HG03378 (cell line): ENCODE measurements around the gene PHEX.
A peak's percentile ranks its signal among the peaks of the same experiment; 100 is the strongest.
"Not testable (repeated sequence)": the region's sequence is repeated elsewhere in the genome, so short reads cannot be mapped to it uniquely, and the experiment has no call there.

Experiments
- ATAC-seq: cut with Tn5 transposase; IDR thresholded peaks from one replicate; pipeline ENCODE4 v1.9.1; 2021; ENCODE audit warnings: mild to moderate bottlenecking, moderate library complexity; ENCODE audit not compliant: unreplicated experiment

The PHEX gene

DNA sequence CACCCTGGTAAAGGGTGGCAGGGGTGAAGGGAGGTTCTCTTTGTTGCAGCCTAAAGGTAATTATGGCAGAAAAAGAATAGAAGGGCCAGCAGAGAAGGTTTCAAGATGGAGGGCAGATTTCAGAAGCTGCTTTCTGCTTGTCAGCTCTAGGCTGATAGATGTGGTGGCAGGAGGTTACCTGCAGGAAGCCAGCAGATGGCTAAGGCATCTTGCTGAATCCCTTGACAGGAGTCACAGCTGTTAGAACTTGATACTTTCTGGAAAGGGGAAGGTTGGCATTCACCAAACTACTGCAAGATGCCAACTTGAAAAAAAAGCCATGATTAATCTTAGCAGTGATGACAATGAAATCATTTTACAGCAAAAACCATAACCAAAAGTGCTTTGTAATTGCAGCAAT, 171.1 kb downstream of the PHEX start:
- ATAC-seq = no peak

GRCh38 chrX:22206781-22207180, 174.7 kb downstream of the PHEX start:
- no peak for ATAC-seq

GRCh38 chrX:22220941-22221340, 188.8 kb downstream of the PHEX start:
- no peak for ATAC-seq

GRCh38 chrX:22234380-22234779, 202.3 kb downstream of the PHEX start:
- ATAC-seq = no peak

GRCh38 chrX:22237479-22237878, 205.4 kb downstream of the PHEX start:
- ATAC-seq = no peak

DNA sequence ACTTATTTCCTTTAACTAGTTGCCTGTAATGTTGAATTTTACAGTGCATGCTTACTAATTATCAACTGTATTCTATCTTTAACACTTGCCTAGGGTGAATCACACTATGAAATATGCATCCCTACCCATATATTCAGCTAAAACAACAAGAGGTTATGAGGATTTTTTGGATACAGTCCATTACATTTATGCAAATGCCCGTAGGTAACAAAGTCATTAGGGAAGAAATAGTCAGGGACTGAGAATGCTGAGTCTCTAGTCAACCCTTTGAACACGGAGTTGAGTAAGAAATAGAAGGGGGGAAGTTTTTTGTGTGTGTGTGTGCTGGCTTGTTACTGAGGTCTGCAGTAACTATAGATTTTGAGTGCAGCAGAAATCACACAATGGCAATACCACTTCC, 214.5 kb downstream of the PHEX start:
- ATAC-seq = no peak

DNA sequence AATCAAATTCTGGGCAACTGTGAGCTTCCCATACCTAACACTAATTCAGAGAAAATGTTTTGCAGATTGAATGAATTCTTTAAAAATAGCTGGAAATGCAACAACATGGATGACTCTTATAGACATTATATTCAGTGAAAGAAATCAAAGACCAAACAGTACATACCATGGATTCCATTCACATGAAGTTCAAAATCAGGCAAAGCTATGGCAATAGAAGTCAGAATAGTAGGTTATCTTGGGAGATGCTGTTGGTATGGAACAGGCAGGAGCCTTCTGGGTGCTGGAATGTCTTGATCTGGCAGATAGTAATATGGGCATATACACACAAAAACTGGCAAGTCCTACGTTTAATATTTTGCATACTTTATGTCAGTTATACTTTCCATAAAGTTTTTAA, 215.0 kb downstream of the PHEX start:
- ATAC-seq = no peak

DNA sequence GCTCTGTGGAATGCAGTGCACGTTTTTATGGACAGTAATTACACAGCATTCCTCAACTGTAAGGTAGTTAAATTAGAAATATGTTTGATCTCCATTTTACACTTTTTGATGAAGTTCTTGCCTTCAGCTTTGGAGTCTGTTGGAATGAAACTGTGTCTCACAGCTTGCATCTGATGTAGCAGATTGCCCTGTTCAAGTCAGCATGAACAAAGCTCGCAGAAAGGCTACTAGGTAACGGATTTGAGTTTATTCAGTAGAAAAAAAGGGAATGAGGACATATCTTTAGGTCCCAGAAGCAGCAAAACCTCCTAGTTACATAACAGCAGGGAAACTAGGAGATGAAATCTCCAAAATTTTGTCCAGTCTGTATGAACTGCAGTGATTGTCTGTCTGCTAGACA, 216.3 kb downstream of the PHEX start:
- ATAC-seq = no peak

- ATAC-seq = no peak
Measured at GRCh38 chrX:22249371-22249770, 217.2 kb downstream of the PHEX start.

- no peak for ATAC-seq
Measured at GRCh38 chrX:22268706-22269105, 236.6 kb downstream of the PHEX start.

- ATAC-seq = no peak
Measured at GRCh38 chrX:22272613-22273012, 240.5 kb downstream of the PHEX start, which contains the start of gene CBLL2. Gene CBLL2 (plus strand): TSS chrX:22272913. CDS start chrX:22272992, 79 bp downstream.

DNA sequence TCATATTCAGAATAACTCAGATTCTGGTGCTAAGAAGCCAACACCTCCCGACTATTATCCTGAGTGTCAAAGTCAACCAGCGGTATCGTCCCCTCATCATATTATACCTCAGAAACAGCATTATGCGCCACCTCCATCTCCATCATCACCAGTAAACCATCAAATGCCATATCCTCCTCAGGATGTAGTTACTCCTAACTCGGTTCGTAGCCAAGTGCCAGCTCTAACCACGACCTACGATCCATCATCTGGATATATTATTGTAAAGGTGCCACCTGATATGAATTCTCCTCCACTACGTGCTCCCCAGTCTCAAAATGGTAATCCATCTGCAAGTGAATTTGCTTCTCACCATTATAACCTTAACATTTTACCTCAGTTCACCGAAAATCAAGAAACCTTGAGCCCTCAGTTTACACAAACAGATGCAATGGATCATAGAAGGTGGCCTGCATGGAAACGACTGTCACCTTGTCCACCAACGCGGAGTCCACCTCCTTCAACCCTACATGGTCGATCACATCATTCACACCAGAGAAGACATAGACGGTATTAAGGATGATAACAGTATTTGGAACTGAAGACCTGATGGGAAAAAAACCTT, 241.7 kb downstream of the PHEX start:
- ATAC-seq = no peak

DNA sequence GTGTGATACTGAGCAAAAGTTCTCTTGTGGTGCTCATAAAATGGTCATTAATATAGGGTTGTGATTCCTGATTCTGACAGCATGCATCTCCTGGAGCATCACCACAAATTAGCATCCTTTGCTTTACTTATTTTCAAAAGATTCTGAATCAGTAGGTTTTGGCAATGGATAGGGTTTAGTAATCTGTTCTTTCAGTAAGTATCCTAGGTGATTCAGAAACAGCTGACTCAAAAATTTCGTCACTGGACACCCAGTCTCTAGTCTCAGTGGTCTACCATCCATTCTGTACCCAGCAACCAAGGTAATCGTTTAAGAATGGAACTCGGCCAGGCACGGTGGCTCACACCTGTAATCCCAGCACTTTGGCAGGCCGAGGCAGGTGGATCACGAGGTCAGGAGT, 244.7 kb downstream of the PHEX start:
- ATAC-seq = no peak

GRCh38 chrX:22278375-22278774, 246.2 kb downstream of the PHEX start:
- no peak for ATAC-seq

DNA sequence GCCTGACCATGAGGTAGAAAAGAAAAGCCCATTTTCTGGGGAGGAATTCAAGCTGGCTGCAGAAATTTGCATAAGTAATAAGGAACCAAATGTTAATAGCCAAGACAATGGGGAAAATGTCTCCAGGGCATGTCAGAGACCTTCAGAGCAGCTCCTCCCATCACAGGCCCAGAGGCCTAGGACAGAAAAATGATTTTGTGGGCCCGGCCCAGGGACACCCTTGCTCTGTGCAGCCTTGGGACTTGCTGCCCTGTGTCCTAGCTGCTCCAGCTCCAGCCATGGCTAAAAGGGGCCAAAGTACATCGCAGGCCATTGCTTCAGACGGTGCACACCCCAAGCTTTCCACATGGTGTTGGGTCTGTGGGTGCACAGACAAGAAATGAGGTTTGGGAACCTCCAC, 257.1 kb downstream of the PHEX start:
- not testable (repeated sequence) for ATAC-seq

DNA sequence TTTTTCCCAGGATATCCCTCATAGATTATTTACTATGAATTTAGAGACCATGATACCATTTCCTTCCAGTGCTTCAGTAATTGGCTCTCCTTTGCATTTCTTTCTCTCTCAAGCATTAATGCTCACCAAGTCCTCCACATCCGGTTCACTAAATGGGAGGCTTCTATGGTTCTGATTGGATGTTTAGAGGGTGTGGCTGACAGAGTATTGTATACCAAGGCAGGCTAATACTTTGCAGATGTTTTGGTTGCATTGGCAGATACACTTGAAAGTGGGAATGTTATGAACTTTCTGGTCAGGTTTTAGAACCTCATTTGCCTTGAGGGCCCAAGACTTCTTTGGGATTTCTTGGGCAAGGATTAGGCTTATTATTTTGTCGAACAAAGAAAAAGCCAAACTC, 264.7 kb downstream of the PHEX start:
- no peak for ATAC-seq

- peak; percentile 93 for ATAC-seq
Measured at GRCh38 chrX:22300130-22300529, 268.0 kb downstream of the PHEX start.
